ENCODE measurements around the gene CUX1.
"Not testable (repeated sequence)": the region's sequence is repeated elsewhere in the genome, so short reads cannot be mapped to it uniquely, and the experiment has no call there.

Gene CUX1

GRCh38 chr7:102008535-102009262 is 191.3 kb downstream of the CUX1 start:
- no peak for TF ChIP-seq CTCF (IDR thresholded peaks at IDR 0.05)
- H3K27ac ChIP-seq, result no peak overlapping the region

GRCh38 chr7:102009628-102010027 is 192.2 kb downstream of the CUX1 start:
- Histone ChIP-seq H3K27ac (no peak overlapping the region), H3K27me3 (no peaks in the 10 kb centered on the region), H3K4me1 (ENCODE audit: control insufficient read depth in 1 of 2, insufficient read depth in 1 of 2, low read depth in 1 of 2, low read length in 1 of 2) (no peaks in the 10 kb centered on the region), H3K9me3 (no peaks in the 10 kb centered on the region), H3K36me3 (peaks cover 20% of the 10 kb centered on the region), H3K4me3 (ENCODE audit: low read depth in 1 of 2, low read length in 1 of 2) (no peak overlapping the region)
- TF ChIP-seq CTCF (IDR thresholded peaks at IDR 0.05), result no peak

More at GRCh38 chr7:102008535-102009262, 191.3 kb downstream of the CUX1 start:
- Histone ChIP-seq H3K36me3 (peaks cover 14% of the 10 kb centered on the region), H3K27me3 (no peaks in the 10 kb centered on the region), H3K4me1 (ENCODE audit: control insufficient read depth in 1 of 2, insufficient read depth in 1 of 2, low read depth in 1 of 2, low read length in 1 of 2) (no peaks in the 10 kb centered on the region), H3K4me3 (ENCODE audit: low read depth in 1 of 2, low read length in 1 of 2) (no peak overlapping the region), H3K9me3 (no peaks in the 10 kb centered on the region)

- H3K9me3 ChIP-seq; H3K4me1 ChIP-seq (ENCODE audit: control insufficient read depth in 1 of 2, insufficient read depth in 1 of 2, low read depth in 1 of 2, low read length in 1 of 2); H3K27me3 ChIP-seq; H3K4me3 ChIP-seq (ENCODE audit: low read depth in 1 of 2, low read length in 1 of 2); H3K27ac ChIP-seq: not testable (repeated sequence)
- peaks cover 16% of the 10 kb centered on the region for H3K36me3 ChIP-seq
These were observed 194.8 kb downstream of the CUX1 start for GRCh38 chr7:102012112-102012830.

- no peak overlapping the region for H3K4me3 ChIP-seq (ENCODE audit: low read depth in 1 of 2, low read length in 1 of 2)
- no peaks in the 10 kb centered on the region for H3K4me1 ChIP-seq (ENCODE audit: control insufficient read depth in 1 of 2, insufficient read depth in 1 of 2, low read depth in 1 of 2, low read length in 1 of 2)
- TF ChIP-seq CTCF (IDR thresholded peaks at IDR 0.05), result no peak
- H3K36me3 ChIP-seq, result peaks cover 16% of the 10 kb centered on the region
- no peaks in the 10 kb centered on the region for H3K9me3 ChIP-seq
- no peaks in the 10 kb centered on the region for H3K27me3 ChIP-seq
- H3K27ac ChIP-seq, result no peak overlapping the region
These were observed 195.6 kb downstream of the CUX1 start for GRCh38 chr7:102012941-102013461.

GRCh38 chr7:102018876-102019275 is 201.4 kb downstream of the CUX1 start:
- H3K4me1 ChIP-seq (ENCODE audit: control insufficient read depth in 1 of 2, insufficient read depth in 1 of 2, low read depth in 1 of 2, low read length in 1 of 2), result peaks cover 2 to 3% of the 10 kb centered on the region in 2 experiments
- no peak for TF ChIP-seq CTCF (IDR thresholded peaks at IDR 0.05)
- no peak overlapping the region for H3K27ac ChIP-seq
- H3K9me3 ChIP-seq, result no peaks in the 10 kb centered on the region
- H3K36me3 ChIP-seq, result peaks cover 21% of the 10 kb centered on the region
- no peaks in the 10 kb centered on the region for H3K27me3 ChIP-seq
- H3K4me3 ChIP-seq (ENCODE audit: low read depth in 1 of 2, low read length in 1 of 2), result no peak overlapping the region

GRCh38 chr7:102019461-102019860 is 202.0 kb downstream of the CUX1 start:
- Histone ChIP-seq H3K27ac (no peak overlapping the region), H3K27me3 (no peaks in the 10 kb centered on the region), H3K9me3 (no peaks in the 10 kb centered on the region), H3K36me3 (peaks cover 17% of the 10 kb centered on the region), H3K4me1 (ENCODE audit: control insufficient read depth in 1 of 2, insufficient read depth in 1 of 2, low read depth in 1 of 2, low read length in 1 of 2) (peaks cover 8% of the 10 kb centered on the region in 2 experiments), H3K4me3 (ENCODE audit: low read depth in 1 of 2, low read length in 1 of 2) (no peak overlapping the region)
- no peak for TF ChIP-seq CTCF (IDR thresholded peaks at IDR 0.05)

Data from neutrophil (primary cell).